Measurements from ENCODE around the gene BORA.
"Not testable (repeated sequence)": the region's sequence is repeated elsewhere in the genome, so short reads cannot be mapped to it uniquely, and the experiment has no call there.

The BORA gene

DNA sequence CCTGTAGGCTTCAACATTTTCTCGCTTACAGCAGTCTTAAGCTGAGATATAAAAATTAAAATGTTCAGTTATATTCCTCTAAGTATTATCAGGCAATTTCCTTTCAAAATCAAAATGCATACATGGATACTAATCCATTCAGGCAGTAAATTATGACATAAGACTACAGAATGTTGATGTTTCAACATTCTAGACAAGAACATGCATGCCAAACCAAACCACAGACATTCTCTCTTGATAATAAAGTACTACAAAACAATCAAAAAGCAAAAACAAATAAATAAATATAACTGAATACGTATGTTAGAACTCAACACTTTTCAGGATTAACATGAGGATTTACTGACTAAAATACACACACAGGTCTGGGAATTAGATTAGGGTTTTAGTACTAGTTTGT, 46.3 kb downstream of the BORA start:
- DNase-seq = no peak

DNA sequence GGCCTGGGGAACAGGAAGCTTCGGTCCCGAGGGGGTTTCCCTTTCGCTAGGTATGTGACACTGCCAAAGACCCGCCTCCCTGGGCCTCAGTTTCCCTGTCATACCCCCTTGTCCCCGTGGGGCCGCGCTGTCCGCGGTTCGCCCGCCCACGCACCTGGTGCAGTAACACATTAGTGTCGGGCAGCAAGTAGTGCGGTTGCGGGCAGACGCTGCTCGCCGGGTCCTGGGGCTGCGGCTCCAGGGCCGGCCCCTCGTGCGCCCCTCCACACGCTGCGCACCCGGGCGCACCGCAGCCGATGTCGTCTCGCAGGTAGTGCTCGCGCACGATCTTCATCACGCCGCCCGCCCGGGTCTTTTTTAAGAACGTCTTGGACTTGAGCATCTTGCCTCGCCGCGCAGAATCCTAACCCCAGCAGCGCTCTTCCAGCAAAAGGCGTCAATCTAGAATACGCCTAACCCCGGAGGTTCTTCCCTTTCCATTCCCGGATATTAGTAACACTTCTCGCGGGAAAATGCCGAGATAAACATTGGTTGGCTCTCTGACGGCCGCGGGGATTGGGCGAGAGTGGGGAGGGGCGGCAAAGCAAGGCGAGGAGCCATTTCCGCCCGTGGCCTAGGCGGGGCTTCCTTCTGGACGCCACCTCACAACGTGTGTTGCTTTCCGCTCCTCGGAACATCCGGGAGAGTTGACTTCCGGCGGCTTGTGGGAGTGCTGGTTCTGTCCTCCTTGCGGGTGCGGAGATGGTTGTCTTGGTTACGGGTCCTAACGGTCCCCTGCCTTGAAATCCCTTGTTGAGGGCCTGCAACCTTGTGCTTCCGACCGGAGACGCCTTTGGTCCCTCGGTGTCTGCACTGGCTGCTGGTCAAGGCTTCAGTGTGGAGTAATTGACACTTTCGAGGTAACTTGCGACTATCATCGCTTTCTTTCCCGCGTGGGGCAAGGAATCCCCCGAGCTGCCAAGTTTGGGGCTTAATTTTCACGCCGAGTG, 54.0 kb downstream of the BORA start, which contains the start of the genes DIS3 and PIBF1:
Gene DIS3 (minus strand): TSS at position 450 of the 989 bp plus-strand sequence. CDS start 68 bp downstream, at position 382.
Gene PIBF1 (plus strand): TSS at position 683 of the 989 bp plus-strand sequence. CDS start 1,337 bp downstream, outside the sequence.
- peak; percentile 98 for DNase-seq

GRCh38 chr13:72782717-72783116, 55.0 kb downstream of the BORA start:
- no peak for DNase-seq

GRCh38 chr13:72784679-72785078, 57.0 kb downstream of the BORA start:
- not testable (repeated sequence) for DNase-seq

GRCh38 chr13:72788831-72789230, 61.1 kb downstream of the BORA start:
- no peak for DNase-seq

- no peak for DNase-seq
Measured at GRCh38 chr13:72792640-72793039, 64.9 kb downstream of the BORA start.

- no peak for DNase-seq
Measured at GRCh38 chr13:72798817-72799216, 71.1 kb downstream of the BORA start.

GRCh38 chr13:72804301-72804700, 76.6 kb downstream of the BORA start:
- no peak for DNase-seq
